ENCODE measurements around the gene TNPO2. TPM values are rescaled to one million over a fixed set of nuclear protein-coding genes. Genes with fewer than 3 reads are reported as not detected.

The TNPO2 gene
- polyA plus RNA-seq (ENCODE audit: insufficient read length), result 78.7 TPM
- long read RNA-seq, donor 1, full-length matches to known transcripts, result 6 of 179 reads
- long read RNA-seq, donor 1, partial matches to known transcripts, result 168 of 179 reads
- long read RNA-seq, donor 1, other reads (novel, unspliced or antisense), result 5 of 179 reads
- long read RNA-seq, donor 2, full-length matches to known transcripts, result 3 of 3 reads
- long read RNA-seq, donor 2, partial matches to known transcripts, result 0 of 3 reads
- long read RNA-seq, donor 2, other reads (novel, unspliced or antisense), result 0 of 3 reads
- long read RNA-seq, donor 3, full-length matches to known transcripts, result 3 of 8 reads
- long read RNA-seq, donor 3, partial matches to known transcripts, result 5 of 8 reads
- long read RNA-seq, donor 3, other reads (novel, unspliced or antisense), result 0 of 8 reads
- long read RNA-seq, donor 4, result 0 reads
- long read RNA-seq, donor 5, partial matches to known transcripts, result 0 of 1 reads
- long read RNA-seq, donor 5, other reads (novel, unspliced or antisense), result 0 of 1 reads
- long read RNA-seq, donor 6, full-length matches to known transcripts, result 1 of 150 reads
- long read RNA-seq, donor 6, partial matches to known transcripts, result 94 of 150 reads
- long read RNA-seq, donor 6, other reads (novel, unspliced or antisense), result 55 of 150 reads
- long read RNA-seq, donor 7, partial matches to known transcripts, result 7 of 7 reads
- long read RNA-seq, donor 7, other reads (novel, unspliced or antisense), result 0 of 7 reads
- long read RNA-seq, donor 8, partial matches to known transcripts, result 5 of 5 reads
- long read RNA-seq, donor 8, other reads (novel, unspliced or antisense), result 0 of 5 reads

- DNase-seq, result peak; percentile 65
Measured at GRCh38 chr19:12723641-12724426, at the start of gene TNPO2. Gene TNPO2, minus strand, starts transcription at chr19:12723932. Its CDS starts 2,955 bp downstream, at chr19:12720977.

DNA sequence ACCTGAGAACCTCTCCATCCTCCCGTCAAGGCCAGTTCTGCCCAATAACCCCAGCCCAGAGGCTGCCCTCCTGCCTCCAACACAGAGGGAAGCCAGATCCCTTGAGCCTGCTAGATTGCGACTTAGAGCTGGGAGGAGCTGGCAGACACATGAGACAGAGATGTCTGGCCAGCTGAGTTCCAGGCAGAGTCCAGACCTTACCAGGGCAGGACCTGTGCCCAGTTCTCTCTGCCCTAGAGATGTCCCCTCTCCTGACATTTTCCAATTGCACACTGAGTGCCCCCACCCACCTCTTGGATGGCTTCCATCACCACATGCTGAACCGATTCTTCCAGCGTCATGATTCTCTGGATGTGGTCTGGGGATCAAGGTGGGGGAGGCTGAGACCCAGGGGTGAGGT lies 48.6 kb upstream of the TNPO2 start:
- no peak for DNase-seq

DNA sequence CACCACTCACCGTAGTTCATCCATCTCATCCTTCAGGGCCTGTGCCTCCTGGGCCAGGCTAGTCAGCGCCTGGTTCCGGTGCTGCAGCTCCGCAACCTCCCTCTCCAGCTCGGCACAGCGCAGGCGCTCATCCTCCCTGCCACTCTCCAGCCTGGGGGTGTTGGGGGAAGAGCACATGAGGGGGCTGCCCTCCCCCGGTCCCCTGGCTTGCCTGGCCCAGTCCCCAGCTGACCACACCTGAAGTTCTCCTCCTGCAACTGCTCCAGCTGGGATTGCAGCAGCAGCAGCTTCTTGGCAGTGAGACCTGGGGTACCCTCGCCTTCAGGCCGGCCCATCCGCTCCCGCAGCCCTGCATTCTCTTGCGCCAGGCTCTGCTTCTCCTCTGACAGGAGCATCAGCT lies 47.2 kb upstream of the TNPO2 start:
- no peak for DNase-seq

- no peak for DNase-seq
Measured at GRCh38 chr19:12769689-12770088, 46.0 kb upstream of the TNPO2 start.

- no peak for DNase-seq
Measured at GRCh38 chr19:12767666-12768065, 43.9 kb upstream of the TNPO2 start.

GRCh38 chr19:12767150-12767549 lies 43.4 kb upstream of the TNPO2 start:
- DNase-seq, result no peak

DNA sequence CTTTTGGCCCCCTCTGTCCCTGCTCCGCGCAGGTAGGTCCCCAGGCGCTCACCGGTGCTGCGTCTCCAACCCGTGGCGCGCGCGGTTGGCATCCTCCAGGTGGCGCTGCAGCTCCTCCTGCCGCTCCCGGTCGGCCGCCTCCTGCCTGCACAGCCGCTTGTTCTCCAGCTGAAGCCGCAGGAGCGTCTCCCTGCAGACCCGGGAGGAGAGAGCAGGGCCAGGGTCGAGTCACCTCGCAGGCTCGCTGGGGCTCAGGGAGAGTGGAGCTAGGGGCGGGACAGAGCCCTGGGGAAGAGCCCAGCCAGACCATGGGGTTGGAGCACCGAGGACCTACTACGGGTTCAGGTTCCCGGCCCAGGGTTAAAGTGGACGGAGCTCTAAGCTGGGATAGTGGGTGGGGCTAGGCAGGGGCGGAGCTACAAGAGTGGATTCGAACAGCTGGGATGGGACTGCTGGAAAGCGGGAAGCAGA lies 42.4 kb upstream of the TNPO2 start:
- peak; percentile 78 for DNase-seq

DNA sequence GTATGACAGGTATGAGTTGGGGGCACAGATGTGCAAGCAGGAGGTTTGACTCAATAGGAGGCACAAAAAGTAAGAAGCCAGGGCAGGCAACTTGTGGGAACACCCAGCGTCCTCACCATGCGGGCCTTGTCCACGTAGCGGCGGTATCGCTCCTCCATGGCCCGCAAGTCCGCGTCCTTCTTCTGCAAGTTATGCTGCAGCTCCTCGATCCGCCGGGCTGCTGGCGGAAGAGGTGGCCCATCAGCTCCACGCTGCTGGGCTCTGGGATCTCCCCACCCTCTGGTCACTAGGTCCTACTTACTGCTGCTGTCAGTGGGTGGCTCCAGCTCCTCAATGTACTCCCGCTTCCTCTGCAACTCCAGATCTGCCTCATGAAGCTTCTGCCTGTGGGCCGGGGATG lies 41.0 kb upstream of the TNPO2 start:
- DNase-seq, result no peak

DNA sequence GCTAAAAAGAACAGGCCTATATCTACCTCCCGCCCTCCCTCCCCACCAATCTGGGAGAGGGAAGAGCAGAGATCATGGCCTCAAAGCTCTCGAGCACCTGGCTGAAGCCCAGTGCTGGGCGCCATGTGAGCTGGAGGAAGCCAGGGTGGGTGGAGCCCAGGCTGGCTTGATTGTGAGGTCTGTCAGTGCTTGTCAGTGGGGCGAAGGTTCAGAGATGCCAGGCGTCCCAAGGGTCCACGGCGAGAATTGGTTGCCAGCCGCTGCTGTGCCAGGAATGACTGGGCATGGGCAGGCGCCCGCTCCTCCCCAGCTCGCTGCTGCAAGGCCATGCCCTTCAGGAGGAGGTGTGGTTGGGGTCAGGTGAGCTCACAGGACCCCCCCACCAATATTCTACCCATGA lies 39.4 kb upstream of the TNPO2 start:
- no peak for DNase-seq

DNA sequence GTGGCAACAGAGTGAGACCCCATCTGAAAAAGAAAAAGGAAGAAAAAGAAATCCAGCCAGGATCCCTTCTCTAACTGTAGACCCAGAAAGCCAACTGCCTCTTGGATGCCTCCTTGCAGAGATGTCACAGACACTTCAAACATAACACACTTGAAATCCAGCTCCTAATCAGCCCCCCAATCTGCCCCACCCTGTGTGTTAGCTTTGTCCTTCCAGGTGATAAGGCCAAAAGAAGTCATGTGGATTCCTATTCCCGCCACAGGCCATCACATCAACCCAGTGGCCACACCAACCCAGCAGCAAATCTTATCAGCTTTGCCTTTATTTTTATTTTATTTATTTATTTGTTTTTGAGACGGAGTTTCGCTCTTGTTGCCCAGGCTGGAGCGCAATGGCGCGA lies 36.0 kb upstream of the TNPO2 start:
- DNase-seq, result no peak

- peak; percentile 59 for DNase-seq
Measured at GRCh38 chr19:12757544-12758274, 34.0 kb upstream of the TNPO2 start.

GRCh38 chr19:12756150-12756883 lies 32.6 kb upstream of the TNPO2 start:
- DNase-seq, result no peak

DNA sequence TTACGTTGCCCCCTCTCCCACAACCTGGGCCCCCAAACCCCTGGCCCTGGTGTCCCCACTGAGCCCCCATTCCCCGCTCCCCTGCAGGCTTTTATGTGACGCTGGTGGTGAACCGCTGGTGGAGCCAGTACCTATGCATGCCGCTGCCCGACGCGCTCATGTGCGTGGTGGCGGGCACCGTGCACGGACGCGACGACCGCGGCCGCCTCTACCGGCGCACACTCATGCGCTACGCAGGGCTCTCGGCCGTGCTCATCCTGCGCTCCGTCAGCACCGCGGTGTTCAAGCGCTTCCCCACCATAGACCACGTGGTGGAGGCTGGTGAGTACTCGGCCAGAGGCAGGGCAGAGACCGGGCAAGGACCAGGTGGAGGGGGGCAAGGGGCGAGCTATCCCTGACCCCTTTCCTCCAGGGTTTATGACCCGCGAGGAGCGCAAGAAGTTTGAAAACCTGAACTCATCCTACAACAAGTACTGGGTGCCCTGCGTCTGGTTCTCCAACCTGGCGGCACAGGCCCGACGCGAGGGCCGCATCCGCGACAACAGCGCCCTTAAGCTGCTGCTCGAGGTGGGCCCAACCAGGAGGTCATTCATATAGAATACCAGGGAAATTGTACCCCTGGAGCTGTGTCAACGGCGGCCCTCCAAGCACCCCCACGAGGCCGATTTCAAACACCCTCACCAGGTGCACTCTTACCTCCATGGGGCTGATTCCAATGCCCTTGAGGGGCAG lies 30.9 kb upstream of the TNPO2 start:
- DNase-seq, result no peak

DNA sequence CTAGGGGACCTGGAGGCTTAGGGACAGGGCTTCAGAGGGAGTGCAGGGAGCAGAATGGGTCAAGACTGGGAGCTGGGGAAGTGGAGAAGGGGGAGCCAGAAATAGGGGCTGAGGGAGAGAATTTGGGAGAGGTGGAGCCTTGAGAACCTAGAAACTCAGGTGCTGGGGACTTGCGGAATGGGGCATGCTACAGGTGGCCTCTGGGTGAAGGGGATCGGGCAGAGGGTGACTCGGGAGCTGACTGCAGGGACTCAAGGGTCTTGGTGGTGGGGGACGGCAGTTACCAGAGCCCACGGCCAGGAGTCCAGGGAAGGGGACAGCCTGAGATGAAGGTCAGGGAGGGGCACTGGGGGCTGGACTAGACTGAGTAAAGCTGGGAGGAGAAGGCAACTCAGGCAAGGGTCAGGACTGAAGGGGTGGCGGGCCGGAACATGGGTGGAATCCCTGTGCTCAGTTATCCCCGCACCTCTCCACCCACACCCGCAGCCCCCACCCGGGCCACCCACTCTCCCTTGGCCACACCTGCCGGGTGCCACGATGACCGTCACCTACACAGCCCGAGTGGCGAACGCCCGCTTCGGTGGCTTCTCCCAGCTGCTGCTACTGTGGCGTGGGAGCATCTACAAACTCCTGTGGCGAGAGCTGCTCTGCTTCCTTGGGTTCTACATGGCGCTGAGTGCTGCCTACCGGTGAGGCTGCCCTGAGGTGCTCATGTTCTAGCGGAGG lies 28.5 kb upstream of the TNPO2 start:
- no peak for DNase-seq

DNA sequence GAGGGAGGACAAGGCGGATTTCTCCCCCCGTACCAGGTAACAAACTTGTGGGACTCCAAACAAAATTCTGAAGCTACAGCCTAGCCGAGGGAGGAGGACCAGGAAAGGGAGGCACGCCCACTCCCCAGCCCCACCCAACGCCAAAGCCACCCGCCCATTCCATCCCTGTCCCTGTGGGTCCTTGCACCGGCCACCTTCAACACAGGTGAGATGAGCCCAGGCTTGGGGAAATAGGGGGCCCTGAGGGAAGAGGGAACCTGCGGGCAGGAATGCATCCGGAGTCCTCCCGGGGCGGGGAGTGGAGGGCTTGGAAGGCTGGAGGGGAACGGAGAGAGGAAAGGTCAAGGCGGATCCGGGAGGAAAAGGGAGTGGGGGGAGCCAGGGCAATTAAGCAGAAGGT lies 27.9 kb upstream of the TNPO2 start, which contains the start of gene BEST2:
TSS of gene BEST2 (plus strand) at position 157 of the 400 bp plus-strand sequence. CDS start 802 bp downstream, outside the sequence.
- DNase-seq, result no peak

DNA sequence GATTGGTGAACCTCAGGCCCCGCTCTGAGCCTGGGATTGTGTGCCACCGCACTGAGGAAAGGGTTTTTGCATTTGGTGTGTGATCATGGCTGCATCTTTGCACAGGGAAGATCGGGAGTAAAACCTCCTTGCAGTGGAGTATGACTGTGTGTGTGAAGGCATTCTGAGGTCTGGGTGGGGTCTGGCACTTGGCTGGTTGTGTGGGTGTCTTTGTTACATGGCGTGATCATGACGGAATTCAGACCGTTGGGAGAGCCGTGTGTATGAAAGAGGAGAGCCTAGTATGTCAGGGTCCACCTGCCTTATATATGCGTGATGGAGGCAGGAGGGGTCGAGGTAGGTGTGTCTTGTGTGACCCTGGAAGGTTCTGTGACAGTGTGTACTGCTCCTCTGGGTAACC lies 27.1 kb upstream of the TNPO2 start:
- DNase-seq, result no peak

- DNase-seq, result no peak
Measured at GRCh38 chr19:12749938-12750521, 26.3 kb upstream of the TNPO2 start.

- DNase-seq, result no peak
Measured at GRCh38 chr19:12748489-12748888, 24.8 kb upstream of the TNPO2 start.
